HCT116 (cell line): ENCODE results near the gene MGAT4C. TPM values are rescaled to one million over a fixed set of nuclear protein-coding genes. Genes with fewer than 3 reads are reported as not detected.

Experiments used
- ATAC-seq: fragments of 200-7000 bp; cut with Tn5 transposase; 2 replicates; pipeline ENCODE4 v1.9.1; 2020; ENCODE audit warnings: mild to moderate bottlenecking, moderate library complexity
- BruUV-seq: library from RNA; stranded (reverse); fragments of 400-500 nt; replicated peaks from 2 replicates; lab custom pipeline; 2021; lab: Mats Ljungman, UMichigan
- CTCF ChIA-PET: fragments of 300-600 bp; sonication (Branson Sonifier 250); formaldehyde crosslinking; loops from one replicate; lab custom pipeline; 2021; ENCODE audit warnings: antibody characterized with exemption; lab: Charles Lee
- POLR2A ChIA-PET: fragments of 300-600, 350-600 bp; sonication (Branson Sonifier 250); formaldehyde crosslinking; loops from one replicate; lab custom pipeline; 2021; ENCODE audit warnings: antibody characterized with exemption; lab: Charles Lee
- RAD21 ChIA-PET, 2 experiments: fragments of 300-600 bp; sonication (Branson Sonifier 250); formaldehyde crosslinking; loops; one replicate each; lab custom pipeline; 2023; ENCODE audit warnings: low total read pairs in 2 of 2; ENCODE audit not compliant: uncharacterized antibody in 2 of 2, unreplicated experiment in 2 of 2, low non-redundant PET in 1 of 2; lab: Charles Lee
- DNase-seq: peaks from one replicate; pipeline ENCODE4 v3.0.0-alpha.2; 2010; ENCODE audit warnings: low read depth, low spot score
- H2AFZ ChIP-seq: fragments of 200-600 bp; shearing (Covaris generic), sonication (generic); 2 replicates; pipeline ENCODE4 v1.6.1; 2017; ENCODE audit warnings: low read depth, mixed run types, mixed read lengths, antibody characterized with exemption, low read length; ENCODE audit not compliant: poor library complexity, severe bottlenecking
- H3K27ac ChIP-seq: 2 replicates; pipeline ENCODE4 v1.5.1; 2012; ENCODE audit warnings: low read depth, low read length
- H3K27me3 ChIP-seq: fragments of 200-600 bp; sonication (generic); 2 replicates; pipeline ENCODE4 v1.6.1; 2016; ENCODE audit warnings: mixed run types, low read length, mixed read lengths; ENCODE audit not compliant: insufficient read depth
- H3K36me3 ChIP-seq, 2 experiments: fragments of 200-500 bp in 1 of 2; fragments of 200-600 bp in 1 of 2; sonication (Bioruptor generic) in 1 of 2; sonication (generic) in 1 of 2; 2 replicates each; pipeline versions ENCODE4 v1.5.1 to v1.6.1; 2014 to 2016; ENCODE audit warnings: low read length in 2 of 2, inconsistent platforms in 1 of 2, mixed read lengths in 1 of 2, mixed run types in 1 of 2; ENCODE audit not compliant: insufficient read depth in 2 of 2, control insufficient read depth in 1 of 2
- H3K4me1 ChIP-seq, 2 experiments: fragments of 200-600 bp in 1 of 2; sonication (generic) in 1 of 2; 2 replicates each; pipeline versions ENCODE4 v1.5.1 to v1.6.1; 2012 to 2017; ENCODE audit warnings: low read length in 2 of 2, inconsistent platforms in 1 of 2, mild to moderate bottlenecking in 1 of 2, mixed read lengths in 1 of 2, mixed run types in 1 of 2, moderate library complexity in 1 of 2; ENCODE audit not compliant: insufficient read depth in 2 of 2, control insufficient read depth in 1 of 2
- H3K4me2 ChIP-seq: fragments of 200-600 bp; sonication (generic); 2 replicates; pipeline ENCODE4 v1.6.1; 2017; ENCODE audit warnings: mixed run types, low read length, mixed read lengths
- H3K4me3 ChIP-seq, 2 experiments: fragments of 200-600 bp in 1 of 2; sonication (generic) in 1 of 2; replicated peaks in 1 of 2; 2 replicates each; pipeline ENCODE4 v1.5.1; 2011 to 2016; ENCODE audit warnings: low read length in 2 of 2, control low read depth in 1 of 2, low read depth in 1 of 2, mild to moderate bottlenecking in 1 of 2, mixed read lengths in 1 of 2, mixed run types in 1 of 2
- H3K79me2 ChIP-seq: fragments of 200-600 bp; sonication (generic); 2 replicates; pipeline ENCODE4 v1.6.1; 2017; ENCODE audit warnings: mild to moderate bottlenecking, mixed run types, low read length, moderate library complexity, mixed read lengths; ENCODE audit not compliant: insufficient read depth
- H3K9ac ChIP-seq: fragments of 200-600 bp; sonication (generic); 2 replicates; pipeline ENCODE4 v1.6.1; 2016; ENCODE audit warnings: low read length, mixed read lengths
- H3K9me2 ChIP-seq: fragments of 200-600 bp; sonication (generic), shearing (Covaris generic); 2 replicates; pipeline ENCODE4 v1.6.1; 2017; ENCODE audit warnings: mixed run types, mild to moderate bottlenecking, moderate library complexity; ENCODE audit not compliant: insufficient read depth
- H3K9me3 ChIP-seq, 2 experiments: fragments of 200-500 bp in 1 of 2; fragments of 200-600 bp in 1 of 2; sonication (Bioruptor generic) in 1 of 2; sonication (generic) in 1 of 2; 2 replicates each; pipeline ENCODE4 v1.6.1; 2014 to 2017; ENCODE audit warnings: low read length in 2 of 2, mixed read lengths in 2 of 2, inconsistent platforms in 1 of 2, low read depth in 1 of 2, mild to moderate bottlenecking in 1 of 2, mixed run types in 1 of 2, moderate library complexity in 1 of 2; ENCODE audit not compliant: control insufficient read depth in 1 of 2, insufficient read depth in 1 of 2
- H4K20me1 ChIP-seq: fragments of 200-600 bp; sonication (generic), shearing (Covaris generic); 2 replicates; pipeline ENCODE4 v1.6.1; 2017; ENCODE audit warnings: mixed run types, mild to moderate bottlenecking, moderate library complexity; ENCODE audit not compliant: insufficient read depth
- CBX3 ChIP-seq: IDR thresholded peaks from 2 replicates; pipeline ENCODE4 v1.6.1; 2012; ENCODE audit warnings: low read depth
- ELF1 ChIP-seq: IDR thresholded peaks from 2 replicates; pipeline ENCODE4 v1.6.1; 2012; ENCODE audit warnings: low read depth, borderline replicate concordance
- EZH2phosphoT487 ChIP-seq: fragments of 200-600 bp; IDR thresholded peaks from 2 replicates; pipeline ENCODE4 v1.6.1; 2018; ENCODE audit warnings: antibody characterized with exemption, borderline replicate concordance
- JUND ChIP-seq: IDR thresholded peaks from 2 replicates; pipeline ENCODE4 v1.6.1; 2012
- SP1 ChIP-seq: IDR thresholded peaks from 2 replicates; pipeline ENCODE4 v1.6.1; 2012; ENCODE audit warnings: low read depth
- intact Hi-C: fragments of 100-400 bp; cut with micrococcal nuclease; formaldehyde crosslinking; loops from 2 replicates; pipeline ENCODE4 v1.10.0; 2022
- total RNA-seq: library from RNA; stranded (reverse); gene quantifications from one replicate; pipeline ENCODE4 v1.2.1, GENCODE V29; 2021; ENCODE audit not compliant: unreplicated experiment
- TF ChIP-seq, protein P1 (sequence below): IDR thresholded peaks from 2 replicates; pipeline ENCODE4 v1.6.1; 2012; ENCODE audit warnings: low read depth
- TF ChIP-seq, protein P2 (sequence below): IDR thresholded peaks from 2 replicates; pipeline ENCODE4 v1.6.1; 2011; ENCODE audit warnings: mild to moderate bottlenecking, low read length, moderate library complexity; ENCODE audit not compliant: insufficient replicate concordance; ENCODE audit errors: extremely low read depth
- TF ChIP-seq, protein P3 (sequence below), 3 experiments: fragments of 200-600 bp in 1 of 3; sonication (generic) in 1 of 3; IDR thresholded peaks in 2 of 3; conservative IDR thresholded peaks in 1 of 3; 2 replicates each; pipeline ENCODE4 v1.5.1; 2012 to 2017; ENCODE audit warnings: low read depth in 2 of 3, low read length in 2 of 3, antibody characterized with exemption in 1 of 3, borderline replicate concordance in 1 of 3, control low read depth in 1 of 3, mild to moderate bottlenecking in 1 of 3, mixed read lengths in 1 of 3, mixed run types in 1 of 3, moderate library complexity in 1 of 3; ENCODE audit not compliant: insufficient read depth in 1 of 3

The MGAT4C gene
- total RNA-seq, 1 experiment from 2014 or later: not detected

DNA sequence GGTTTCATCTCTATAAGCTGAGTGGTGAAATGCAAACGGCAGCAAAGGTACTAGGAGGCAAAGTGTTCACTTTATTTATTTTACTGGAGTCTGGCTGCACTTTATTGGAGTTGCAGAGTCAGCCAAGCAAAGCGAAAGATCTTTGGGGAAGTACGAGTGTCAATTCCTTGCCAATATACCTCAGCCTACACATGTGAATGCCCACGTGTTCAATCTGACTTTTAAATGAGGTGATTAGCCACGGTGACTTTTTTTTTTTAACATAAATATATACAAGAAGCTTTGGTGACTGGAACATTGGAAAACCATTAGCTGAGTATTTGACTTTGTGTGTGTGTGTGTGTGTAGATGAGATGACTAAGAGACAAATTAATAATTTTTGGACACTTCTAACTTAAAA is 203.3 kb downstream of the MGAT4C start:
- no peaks in the 10 kb centered on the region for H3K4me1 ChIP-seq
- no peak overlapping the region for H2AFZ ChIP-seq
- H3K4me2 ChIP-seq: no peak overlapping the region
- H3K27me3 ChIP-seq: no peaks in the 10 kb centered on the region
- no peaks in the 10 kb centered on the region for H3K36me3 ChIP-seq
- H3K9ac ChIP-seq: no peak overlapping the region
- no peak for TF ChIP-seq ELF1
- TF ChIP-seq, protein P1, sequence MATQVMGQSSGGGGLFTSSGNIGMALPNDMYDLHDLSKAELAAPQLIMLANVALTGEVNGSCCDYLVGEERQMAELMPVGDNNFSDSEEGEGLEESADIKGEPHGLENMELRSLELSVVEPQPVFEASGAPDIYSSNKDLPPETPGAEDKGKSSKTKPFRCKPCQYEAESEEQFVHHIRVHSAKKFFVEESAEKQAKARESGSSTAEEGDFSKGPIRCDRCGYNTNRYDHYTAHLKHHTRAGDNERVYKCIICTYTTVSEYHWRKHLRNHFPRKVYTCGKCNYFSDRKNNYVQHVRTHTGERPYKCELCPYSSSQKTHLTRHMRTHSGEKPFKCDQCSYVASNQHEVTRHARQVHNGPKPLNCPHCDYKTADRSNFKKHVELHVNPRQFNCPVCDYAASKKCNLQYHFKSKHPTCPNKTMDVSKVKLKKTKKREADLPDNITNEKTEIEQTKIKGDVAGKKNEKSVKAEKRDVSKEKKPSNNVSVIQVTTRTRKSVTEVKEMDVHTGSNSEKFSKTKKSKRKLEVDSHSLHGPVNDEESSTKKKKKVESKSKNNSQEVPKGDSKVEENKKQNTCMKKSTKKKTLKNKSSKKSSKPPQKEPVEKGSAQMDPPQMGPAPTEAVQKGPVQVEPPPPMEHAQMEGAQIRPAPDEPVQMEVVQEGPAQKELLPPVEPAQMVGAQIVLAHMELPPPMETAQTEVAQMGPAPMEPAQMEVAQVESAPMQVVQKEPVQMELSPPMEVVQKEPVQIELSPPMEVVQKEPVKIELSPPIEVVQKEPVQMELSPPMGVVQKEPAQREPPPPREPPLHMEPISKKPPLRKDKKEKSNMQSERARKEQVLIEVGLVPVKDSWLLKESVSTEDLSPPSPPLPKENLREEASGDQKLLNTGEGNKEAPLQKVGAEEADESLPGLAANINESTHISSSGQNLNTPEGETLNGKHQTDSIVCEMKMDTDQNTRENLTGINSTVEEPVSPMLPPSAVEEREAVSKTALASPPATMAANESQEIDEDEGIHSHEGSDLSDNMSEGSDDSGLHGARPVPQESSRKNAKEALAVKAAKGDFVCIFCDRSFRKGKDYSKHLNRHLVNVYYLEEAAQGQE: no peak
- TF ChIP-seq CBX3: no peak
- TF ChIP-seq EZH2phosphoT487: no peak
- TF ChIP-seq, protein P2, sequence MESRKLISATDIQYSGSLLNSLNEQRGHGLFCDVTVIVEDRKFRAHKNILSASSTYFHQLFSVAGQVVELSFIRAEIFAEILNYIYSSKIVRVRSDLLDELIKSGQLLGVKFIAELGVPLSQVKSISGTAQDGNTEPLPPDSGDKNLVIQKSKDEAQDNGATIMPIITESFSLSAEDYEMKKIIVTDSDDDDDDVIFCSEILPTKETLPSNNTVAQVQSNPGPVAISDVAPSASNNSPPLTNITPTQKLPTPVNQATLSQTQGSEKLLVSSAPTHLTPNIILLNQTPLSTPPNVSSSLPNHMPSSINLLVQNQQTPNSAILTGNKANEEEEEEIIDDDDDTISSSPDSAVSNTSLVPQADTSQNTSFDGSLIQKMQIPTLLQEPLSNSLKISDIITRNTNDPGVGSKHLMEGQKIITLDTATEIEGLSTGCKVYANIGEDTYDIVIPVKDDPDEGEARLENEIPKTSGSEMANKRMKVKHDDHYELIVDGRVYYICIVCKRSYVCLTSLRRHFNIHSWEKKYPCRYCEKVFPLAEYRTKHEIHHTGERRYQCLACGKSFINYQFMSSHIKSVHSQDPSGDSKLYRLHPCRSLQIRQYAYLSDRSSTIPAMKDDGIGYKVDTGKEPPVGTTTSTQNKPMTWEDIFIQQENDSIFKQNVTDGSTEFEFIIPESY: no peak
- TF ChIP-seq SP1: no peak
- no peak for TF ChIP-seq JUND
- TF ChIP-seq, protein P3, sequence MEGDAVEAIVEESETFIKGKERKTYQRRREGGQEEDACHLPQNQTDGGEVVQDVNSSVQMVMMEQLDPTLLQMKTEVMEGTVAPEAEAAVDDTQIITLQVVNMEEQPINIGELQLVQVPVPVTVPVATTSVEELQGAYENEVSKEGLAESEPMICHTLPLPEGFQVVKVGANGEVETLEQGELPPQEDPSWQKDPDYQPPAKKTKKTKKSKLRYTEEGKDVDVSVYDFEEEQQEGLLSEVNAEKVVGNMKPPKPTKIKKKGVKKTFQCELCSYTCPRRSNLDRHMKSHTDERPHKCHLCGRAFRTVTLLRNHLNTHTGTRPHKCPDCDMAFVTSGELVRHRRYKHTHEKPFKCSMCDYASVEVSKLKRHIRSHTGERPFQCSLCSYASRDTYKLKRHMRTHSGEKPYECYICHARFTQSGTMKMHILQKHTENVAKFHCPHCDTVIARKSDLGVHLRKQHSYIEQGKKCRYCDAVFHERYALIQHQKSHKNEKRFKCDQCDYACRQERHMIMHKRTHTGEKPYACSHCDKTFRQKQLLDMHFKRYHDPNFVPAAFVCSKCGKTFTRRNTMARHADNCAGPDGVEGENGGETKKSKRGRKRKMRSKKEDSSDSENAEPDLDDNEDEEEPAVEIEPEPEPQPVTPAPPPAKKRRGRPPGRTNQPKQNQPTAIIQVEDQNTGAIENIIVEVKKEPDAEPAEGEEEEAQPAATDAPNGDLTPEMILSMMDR (IDR thresholded peaks at IDR 0.05 in 2 of 3, conservative IDR thresholded peaks at IDR 0.05 in 1 of 3; ENCODE audit: borderline replicate concordance in 1 of 3, insufficient read depth in 1 of 3, low read depth in 2 of 3, low read length in 2 of 3): no peak
- intact Hi-C loops: no loop called here
- H3K27ac ChIP-seq: no peak overlapping the region
- DNase-seq: no peak
- H3K9me3 ChIP-seq: no peaks in the 10 kb centered on the region
- ChIA-PET POLR2A (no interaction called here), RAD21 (no interaction called here), CTCF (no interaction called here)
- BruUV-seq: no TSS peak
- no peaks in the 10 kb centered on the region for H3K79me2 ChIP-seq
- no peaks in the 10 kb centered on the region for H3K9me2 ChIP-seq
- H3K4me3 ChIP-seq: no peak overlapping the region
- no peaks in the 10 kb centered on the region for H4K20me1 ChIP-seq
- ATAC-seq: no peak
